Omental fat pad (tissue), 4 donors: ENCODE data around the gene TTC33. TPM values are rescaled to one million over a fixed set of nuclear protein-coding genes. Genes with fewer than 3 reads are reported as not detected.

Experiments used
- ATAC-seq: fragments of 150-250 bp; one replicate; pipeline ENCODE4 v1.9.1; 2016; ENCODE audit warnings: mild to moderate bottlenecking, moderate library complexity; ENCODE audit not compliant: low FRiP score
- DNase-seq: peaks from one replicate; pipeline ENCODE4 v3.0.0-alpha.2; 2019; ENCODE audit warnings: low spot score
- total RNA-seq, 4 donors: library from RNA; depleted of rRNA; stranded (reverse); fragments of >200 nt; gene quantifications; one replicate each; pipeline ENCODE4 v1.1.0, GENCODE V29; 2016
- TF ChIP-seq, protein P1 (sequence below), 3 donors: fragments of 450-650 bp; IDR thresholded peaks; one replicate each; pipeline ENCODE4 v1.5.1; 2016 to 2017; ENCODE audit warnings: antibody characterized with exemption in 3 of 3, mild to moderate bottlenecking in 3 of 3, moderate library complexity in 2 of 3

Gene TTC33
- total RNA-seq, 4 donors from 2014 or later = 8.3 to 15.4 (median 9.3) TPM

DNA sequence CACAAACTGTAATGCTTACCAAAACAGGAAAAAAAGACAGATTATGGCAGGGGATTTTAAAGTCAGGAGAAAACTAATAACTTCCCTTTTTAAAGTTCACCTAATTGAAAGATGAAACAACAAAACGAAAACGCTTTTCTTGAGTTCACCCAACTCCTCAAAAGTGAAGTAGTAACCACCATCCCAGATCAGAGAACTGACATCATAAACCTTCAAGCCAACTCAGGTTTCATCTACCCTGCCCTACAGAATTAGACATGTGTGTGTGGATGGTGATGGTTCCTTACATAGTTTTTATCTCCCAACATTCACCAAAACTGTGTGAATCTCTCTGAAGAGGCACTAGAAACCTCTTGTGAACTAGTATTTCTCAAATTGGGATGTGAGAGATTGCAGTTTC is 271.3 kb downstream of the TTC33 start:
- ATAC-seq = no peak
- DNase-seq = no peak
- TF ChIP-seq, protein P1, sequence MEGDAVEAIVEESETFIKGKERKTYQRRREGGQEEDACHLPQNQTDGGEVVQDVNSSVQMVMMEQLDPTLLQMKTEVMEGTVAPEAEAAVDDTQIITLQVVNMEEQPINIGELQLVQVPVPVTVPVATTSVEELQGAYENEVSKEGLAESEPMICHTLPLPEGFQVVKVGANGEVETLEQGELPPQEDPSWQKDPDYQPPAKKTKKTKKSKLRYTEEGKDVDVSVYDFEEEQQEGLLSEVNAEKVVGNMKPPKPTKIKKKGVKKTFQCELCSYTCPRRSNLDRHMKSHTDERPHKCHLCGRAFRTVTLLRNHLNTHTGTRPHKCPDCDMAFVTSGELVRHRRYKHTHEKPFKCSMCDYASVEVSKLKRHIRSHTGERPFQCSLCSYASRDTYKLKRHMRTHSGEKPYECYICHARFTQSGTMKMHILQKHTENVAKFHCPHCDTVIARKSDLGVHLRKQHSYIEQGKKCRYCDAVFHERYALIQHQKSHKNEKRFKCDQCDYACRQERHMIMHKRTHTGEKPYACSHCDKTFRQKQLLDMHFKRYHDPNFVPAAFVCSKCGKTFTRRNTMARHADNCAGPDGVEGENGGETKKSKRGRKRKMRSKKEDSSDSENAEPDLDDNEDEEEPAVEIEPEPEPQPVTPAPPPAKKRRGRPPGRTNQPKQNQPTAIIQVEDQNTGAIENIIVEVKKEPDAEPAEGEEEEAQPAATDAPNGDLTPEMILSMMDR (IDR thresholded peaks at IDR 0.05) = no peak

DNA sequence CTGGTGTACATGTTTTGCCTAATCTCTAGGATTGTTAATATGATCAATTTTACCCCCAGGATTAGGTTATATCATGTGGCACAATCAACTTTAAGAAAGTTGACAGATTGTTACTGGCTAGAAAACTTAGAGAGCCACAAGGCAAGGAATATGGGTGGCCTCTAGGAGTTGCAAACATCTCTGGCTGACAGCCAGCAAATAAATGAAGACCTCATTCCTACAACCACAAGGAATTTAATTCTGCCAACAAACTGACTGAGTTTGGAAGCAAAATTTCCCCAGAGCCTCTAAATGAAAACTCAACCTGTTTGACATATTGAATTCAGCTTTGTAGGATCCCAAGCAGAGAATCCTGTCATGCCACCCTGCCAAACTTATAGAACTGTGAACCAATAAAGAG is 272.4 kb downstream of the TTC33 start:
- TF ChIP-seq, protein P1 (IDR thresholded peaks at IDR 0.05) = no peak
- DNase-seq (no peak), ATAC-seq (no peak)

DNA sequence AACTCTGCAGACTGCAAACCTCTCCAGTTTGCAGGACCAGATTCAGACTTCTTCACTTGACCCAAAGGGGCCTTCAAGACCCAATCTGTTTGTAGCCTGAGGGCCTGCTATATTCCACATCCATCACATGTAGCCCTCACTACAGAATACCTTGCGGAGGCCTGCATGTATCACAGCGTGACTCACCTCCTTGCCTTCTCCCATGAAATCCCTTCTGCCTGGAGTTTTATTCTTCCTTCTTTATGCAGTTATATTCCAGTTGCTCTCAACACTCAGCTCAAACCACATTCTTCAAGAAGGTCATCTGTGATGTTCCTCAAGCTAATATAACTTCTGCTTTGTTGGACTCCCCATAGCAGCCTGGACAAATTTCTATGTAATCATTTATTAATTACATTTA is 274.5 kb downstream of the TTC33 start:
- ATAC-seq = no peak
- TF ChIP-seq, protein P1 (IDR thresholded peaks at IDR 0.05) = no peak
- DNase-seq = no peak

DNA sequence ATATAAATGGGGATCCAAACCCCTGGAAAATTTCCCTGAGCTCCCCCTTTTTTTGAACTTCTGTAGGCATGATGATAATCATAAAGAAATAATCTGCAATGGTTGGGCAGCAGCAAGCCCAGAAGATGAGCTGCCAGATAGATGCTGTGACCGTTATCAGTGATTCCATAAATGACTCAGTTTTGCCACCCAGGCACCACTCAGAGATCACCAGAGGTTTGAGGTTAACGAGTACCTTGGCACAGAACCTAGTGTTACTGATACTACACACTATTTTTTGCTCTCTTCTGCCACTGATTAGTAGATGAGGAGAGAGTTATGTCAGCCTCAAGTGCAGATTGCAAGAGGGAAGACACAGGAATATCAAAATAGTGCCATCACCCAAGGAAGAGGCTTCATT is 275.4 kb downstream of the TTC33 start:
- ATAC-seq (no peak), DNase-seq (no peak)
- TF ChIP-seq, protein P1 (IDR thresholded peaks at IDR 0.05) = no peak

DNA sequence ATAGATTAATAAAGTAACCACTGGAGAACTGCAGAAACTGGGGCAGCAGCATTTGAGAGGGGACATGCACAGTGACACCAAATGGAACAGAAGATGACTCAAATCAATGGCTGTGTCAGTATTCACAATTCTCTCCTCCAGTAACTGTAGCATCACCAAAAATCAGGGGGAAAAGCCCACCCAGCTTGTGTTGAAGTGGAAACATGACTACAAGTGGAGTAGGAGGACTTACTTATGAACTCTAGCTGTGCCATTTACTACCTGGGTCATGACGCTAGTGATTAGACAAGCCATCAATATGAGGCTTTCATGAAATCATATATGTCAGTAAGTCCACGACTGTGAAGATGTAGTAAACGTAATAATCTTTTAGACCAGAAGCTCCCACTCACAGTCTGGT is 275.8 kb downstream of the TTC33 start:
- ATAC-seq = no peak
- TF ChIP-seq, protein P1 (IDR thresholded peaks at IDR 0.05) = no peak

DNA sequence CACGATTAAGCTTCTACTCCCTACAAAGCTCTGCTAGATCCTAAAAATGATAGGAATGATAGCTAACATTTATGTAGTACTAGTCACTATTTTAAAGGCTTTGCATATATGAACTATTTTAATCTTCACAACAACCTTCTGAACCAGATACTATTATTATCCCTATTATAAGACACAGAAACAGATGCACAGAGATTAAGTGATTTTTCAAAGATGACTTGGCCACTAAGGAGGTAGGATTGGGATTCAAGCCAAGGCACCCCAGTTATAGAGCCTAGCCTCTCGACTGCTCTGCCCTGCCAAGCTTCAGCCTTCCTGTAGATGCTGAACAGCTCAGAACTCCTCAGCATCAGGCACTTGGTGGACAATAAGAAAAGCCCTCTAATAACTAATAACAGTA is 277.0 kb downstream of the TTC33 start:
- ATAC-seq (no peak), DNase-seq (no peak)
- TF ChIP-seq, protein P1 (IDR thresholded peaks at IDR 0.05) = no peak

More for the DNA sequence above, 275.8 kb downstream of the TTC33 start:
- no peak for DNase-seq

DNA sequence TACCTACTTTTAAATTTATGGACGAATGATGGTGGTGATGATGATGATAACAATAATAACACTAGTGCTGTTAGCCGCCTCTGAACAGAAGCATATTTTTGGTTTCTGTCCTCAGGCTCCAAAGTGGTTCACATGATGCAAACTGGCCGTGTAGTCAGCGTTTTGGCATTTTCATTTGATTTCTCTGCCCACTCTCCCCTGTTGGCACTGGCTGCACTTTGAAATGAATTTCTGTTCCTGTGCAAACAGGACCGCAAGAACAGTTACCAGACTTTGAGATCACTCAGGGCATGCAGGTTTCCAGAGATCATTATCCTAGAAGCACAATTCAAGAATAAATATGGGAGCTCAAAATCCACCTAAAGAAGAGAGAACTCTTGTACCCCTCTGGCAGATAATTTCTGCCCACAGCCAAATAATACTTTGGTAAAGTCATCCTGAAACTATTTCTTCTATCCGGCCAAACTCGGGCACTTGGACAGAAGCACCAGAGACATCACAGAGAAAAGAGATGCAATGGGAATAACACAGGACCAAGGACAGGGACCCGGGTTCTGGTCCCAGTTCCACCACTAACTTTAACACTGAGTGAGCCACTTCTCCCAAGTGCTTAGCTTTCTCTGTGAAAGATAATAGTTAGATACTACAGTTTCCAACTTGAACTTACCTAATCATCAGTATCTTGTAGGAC is 277.8 kb downstream of the TTC33 start:
- DNase-seq (no peak), ATAC-seq (no peak)
- TF ChIP-seq, protein P1 (IDR thresholded peaks at IDR 0.05) = no peak
